ENCODE measurements around the gene EFHD2.

GRCh38 chr1:15393475-15394257 is 16.0 kb upstream of the EFHD2 start:
- TF ChIP-seq ZNF274 (IDR thresholded peaks at IDR 0.05; ENCODE audit: borderline replicate concordance, extremely low read depth, low read length) (no peak), CHD7 (IDR thresholded peaks at IDR 0.05; ENCODE audit: insufficient replicate concordance, low read length) (no peak), EP300 (IDR thresholded peaks at IDR 0.05; ENCODE audit: borderline replicate concordance in 1 of 2, low read depth in 2 of 2, low read length in 2 of 2) (no peak), EZH2 (IDR thresholded peaks at IDR 0.05; ENCODE audit: low read depth, low read length, severe bottlenecking) (no peak), CTCF (IDR thresholded peaks at IDR 0.05; ENCODE audit: control extremely low read depth in 1 of 3, insufficient read depth in 1 of 3, low read depth in 1 of 3, low read length in 3 of 3) (no peak), RAD21 (IDR thresholded peaks at IDR 0.05 in 1 of 2, conservative IDR thresholded peaks at IDR 0.05 in 1 of 2; ENCODE audit: low read depth in 2 of 2, low read length in 2 of 2) (no peak), POLR2A (IDR thresholded peaks at IDR 0.05; ENCODE audit: control extremely low read depth in 1 of 2, low read depth in 2 of 2, low read length in 2 of 2) (no peak), USF2 (IDR thresholded peaks at IDR 0.05; ENCODE audit: low read length) (no peak), SIRT6 (IDR thresholded peaks at IDR 0.05; ENCODE audit: low read length) (no peak), GABPA (IDR thresholded peaks at IDR 0.05; ENCODE audit: borderline replicate concordance, insufficient read depth, low read length) (no peak), MAFK (IDR thresholded peaks at IDR 0.05; ENCODE audit: low read depth, low read length) (no peak), GTF2F1 (IDR thresholded peaks at IDR 0.05; ENCODE audit: borderline replicate concordance, low read depth, low read length) (no peak), HDAC2 (IDR thresholded peaks at IDR 0.05; ENCODE audit: borderline replicate concordance in 1 of 2, low read depth in 2 of 2, low read length in 2 of 2) (no peak)

All from H1 (cell line).